T-helper 1 cell treated with Interleukin-12 subunit alpha and Interleukin-12 subunit beta and Interleukin-4 antibody, amounts not matched to agents 30 ng/mL and 1 ng/mL, for 36 hours (primary cell): ENCODE measurements around the gene GPX8. TPM values are rescaled to one million over a fixed set of nuclear protein-coding genes. Genes with fewer than 3 reads are reported as not detected.

Experiments
- intact Hi-C: fragments of 100-400 bp; cut with micrococcal nuclease; formaldehyde crosslinking; loops from one replicate; pipeline ENCODE4 v1.15.1; 2024
- total RNA-seq: library from RNA; stranded (reverse); gene quantifications from 2 replicates; pipeline ENCODE4 v1.2.3, GENCODE V29; 2022

Gene GPX8
- total RNA-seq, 1 donor from 2014 or later: not detected

GRCh38 chr5:55172051-55172899 is 12.3 kb downstream of the GPX8 start:
- intact Hi-C loops: loop anchor here (1.0 to 5.0 kb wide), 16 partner anchors 25 to 1155 kb away; partner anchors contain the start of genes ARL15, DHX29, GZMA and MTREX

- intact Hi-C loops: loop anchor here (1.0 to 5.0 kb wide), 18 partner anchors 26 to 1154 kb away; partner anchors contain the start of genes ARL15, DHX29, GZMA and MTREX
These were observed 13.1 kb downstream of the GPX8 start, which contains the start of gene CDC20B for GRCh38 chr5:55172937-55173686. CDC20B (minus strand) TSS chr5:55173177; CDS start chr5:55173000, 177 bp downstream.

- intact Hi-C loops: loop anchor here (1.0 to 5.0 kb wide), 12 partner anchors 27 to 1154 kb away; partner anchors contain the start of genes ARL15, GZMA, SLC38A9 and SNX18
These were observed 13.8 kb downstream of the GPX8 start for GRCh38 chr5:55173687-55174230.

- intact Hi-C loops: no loop called here
These were observed 15.8 kb downstream of the GPX8 start for GRCh38 chr5:55175781-55176175.

GRCh38 chr5:55176176-55176818 is 16.3 kb downstream of the GPX8 start:
- intact Hi-C loops: no loop called here

- intact Hi-C loops: no loop called here
These were observed 17.1 kb downstream of the GPX8 start for GRCh38 chr5:55177078-55177477.

GRCh38 chr5:55180016-55180415 is 20.0 kb downstream of the GPX8 start:
- intact Hi-C loops: no loop called here

- intact Hi-C loops: no loop called here
These were observed 27.4 kb downstream of the GPX8 start for GRCh38 chr5:55187370-55187769.

GRCh38 chr5:55188656-55189540 is 28.9 kb downstream of the GPX8 start:
- intact Hi-C loops: no loop called here

GRCh38 chr5:55191165-55191564 is 31.2 kb downstream of the GPX8 start:
- intact Hi-C loops: no loop called here

- intact Hi-C loops: no loop called here
These were observed 45.0 kb downstream of the GPX8 start for GRCh38 chr5:55205001-55205400.

GRCh38 chr5:55211184-55211874 is 51.4 kb downstream of the GPX8 start:
- intact Hi-C loops: no loop called here

Other genes with a start within 250 kb of the GPX8 start
- 0.27 and 0.44 TPM in 2 replicates for gene ESM1, start 174.6 kb upstream of the GPX8 start, total RNA-seq
- 86.4 and 87.7 TPM in 2 replicates for gene GZMK, start 135.9 kb upstream of the GPX8 start, total RNA-seq
- 1,575 and 1,584 TPM in 2 replicates for gene GZMA, start 57.5 kb upstream of the GPX8 start, total RNA-seq
- gene CDC20B, start 13.0 kb downstream of the GPX8 start, total RNA-seq: 0.12 and 0.17 TPM in 2 replicates
- gene MCIDAS, start 67.1 kb downstream of the GPX8 start, total RNA-seq: not detected in 2 replicates
- not detected in 2 replicates for gene CCNO, start 73.4 kb downstream of the GPX8 start, total RNA-seq
- gene DHX29, start 147.5 kb downstream of the GPX8 start, total RNA-seq: 20.7 and 21.1 TPM in 2 replicates
- gene MTREX, start 147.8 kb downstream of the GPX8 start, total RNA-seq: 82.5 and 85.5 TPM in 2 replicates